ENCODE data around the gene ZNF431. TPM values are rescaled to one million over a fixed set of nuclear protein-coding genes. Genes with fewer than 3 reads are reported as not detected.

Gene ZNF431
- total and polyA plus RNA-seq, 2 of the 8 experiments (the other 6 are each of a cell fraction or from before 2014, with no cell fraction given): 6.7 to 43.2 TPM

GRCh38 chr19:21134934-21135366 lies 6.9 kb upstream of the ZNF431 start (continued):
- TF ChIP-seq ATF2 (IDR thresholded peaks at IDR 0.05; ENCODE audit: low read length): no peak
- TF ChIP-seq TBP (IDR thresholded peaks at IDR 0.05; ENCODE audit: low read depth, low read length): no peak
- no peak for TF ChIP-seq SP4 (IDR thresholded peaks at IDR 0.05; ENCODE audit: low read length)
- TF ChIP-seq EP300 (IDR thresholded peaks at IDR 0.05; ENCODE audit: borderline replicate concordance in 1 of 2, low read depth in 2 of 2, low read length in 2 of 2): no peak
- TF ChIP-seq JUND (IDR thresholded peaks at IDR 0.05; ENCODE audit: low read length): no peak
- no peak for TF ChIP-seq MAX (IDR thresholded peaks at IDR 0.05)
- TF ChIP-seq TAF7 (optimal IDR thresholded peaks at IDR 0.05; ENCODE audit: borderline replicate concordance, low read depth, low read length): no peak
- no peak for TF ChIP-seq SP2 (IDR thresholded peaks at IDR 0.05; ENCODE audit: low read length)
